Tibial nerve (tissue), 4 donors: Measurements from ENCODE around the gene GTF2H3. TPM values are rescaled to one million over a fixed set of nuclear protein-coding genes. Genes with fewer than 3 reads are reported as not detected.

Experiments used
- DNase-seq, 2 donors: peaks; one replicate each; pipeline ENCODE4 v3.0.0-alpha.2; 2019; ENCODE audit warnings: low spot score in 2 of 2
- H3K27ac ChIP-seq, 4 donors: fragments of 200-600 bp; sonication (generic) in 3 of 4; one replicate each; pipeline ENCODE4 v1.5.1; 2017 to 2019; ENCODE audit warnings: mild to moderate bottlenecking in 1 of 4
- H3K27me3 ChIP-seq, 2 donors: fragments of 200-600 bp; sonication (generic) in 1 of 2; one replicate each; pipeline versions ENCODE4 v1.5.1 to v1.6.0; 2017 to 2019
- H3K36me3 ChIP-seq, 3 donors: fragments of 200-600 bp; sonication (generic); one replicate each; pipeline ENCODE4 v1.5.1; 2018 to 2019
- H3K4me1 ChIP-seq, 4 donors: fragments of 200-600 bp; sonication (generic) in 3 of 4; one replicate each; pipeline ENCODE4 v1.5.1; 2017 to 2019
- H3K4me3 ChIP-seq, 4 donors: fragments of 200-600 bp; sonication (generic) in 3 of 4; one replicate each; pipeline ENCODE4 v1.5.1; 2017 to 2019; ENCODE audit warnings: mild to moderate bottlenecking in 1 of 4, moderate library complexity in 1 of 4
- H3K9me3 ChIP-seq, 4 donors: fragments of 200-600 bp; sonication (generic) in 3 of 4; one replicate each; pipeline ENCODE4 v1.5.1; 2017 to 2019
- EP300 ChIP-seq, 2 donors: sonication (generic); formaldehyde crosslinking; IDR thresholded peaks; one replicate each; pipeline ENCODE4 v1.6.1; 2017; ENCODE audit warnings: antibody characterized with exemption in 2 of 2, mild to moderate bottlenecking in 1 of 2
- POLR2A ChIP-seq, 2 donors: fragments of 450-650 bp; IDR thresholded peaks; one replicate each; pipeline ENCODE4 v1.6.1; 2017; ENCODE audit warnings: antibody characterized with exemption in 2 of 2, mild to moderate bottlenecking in 2 of 2, moderate library complexity in 2 of 2
- WGBS, 2 donors: methylation state at CpG; one replicate each; pipeline ENCODE4 v1.1.5; 2018; 5-methylcytosine and 5-hydroxymethylcytosine counted together
- total RNA-seq, 4 donors: library from RNA; depleted of rRNA; stranded (reverse); fragments of >200 nt; gene quantifications; one replicate each; pipeline ENCODE4 v1.1.0, GENCODE V29; 2016
- TF ChIP-seq, protein P1 (sequence below), 5 experiments: fragments of 200-600 bp in 3 of 5; fragments of 450-650 bp in 2 of 5; sonication (generic) in 3 of 5; IDR thresholded peaks; one replicate each; pipeline ENCODE4 v1.5.1; 2016 to 2019; ENCODE audit warnings: antibody characterized with exemption in 5 of 5, mild to moderate bottlenecking in 3 of 5, moderate library complexity in 2 of 5

GTF2H3 gene
- total RNA-seq, 4 donors from 2014 or later: 17.7 to 33.5 (median 22.0) TPM

GRCh38 chr12:123643911-123644310, 10.3 kb downstream of the GTF2H3 start:
- peaks cover 0 to 80% (median 0%) of the 10 kb centered on the region in 3 donors for H3K36me3 ChIP-seq
- TF ChIP-seq, protein P1, sequence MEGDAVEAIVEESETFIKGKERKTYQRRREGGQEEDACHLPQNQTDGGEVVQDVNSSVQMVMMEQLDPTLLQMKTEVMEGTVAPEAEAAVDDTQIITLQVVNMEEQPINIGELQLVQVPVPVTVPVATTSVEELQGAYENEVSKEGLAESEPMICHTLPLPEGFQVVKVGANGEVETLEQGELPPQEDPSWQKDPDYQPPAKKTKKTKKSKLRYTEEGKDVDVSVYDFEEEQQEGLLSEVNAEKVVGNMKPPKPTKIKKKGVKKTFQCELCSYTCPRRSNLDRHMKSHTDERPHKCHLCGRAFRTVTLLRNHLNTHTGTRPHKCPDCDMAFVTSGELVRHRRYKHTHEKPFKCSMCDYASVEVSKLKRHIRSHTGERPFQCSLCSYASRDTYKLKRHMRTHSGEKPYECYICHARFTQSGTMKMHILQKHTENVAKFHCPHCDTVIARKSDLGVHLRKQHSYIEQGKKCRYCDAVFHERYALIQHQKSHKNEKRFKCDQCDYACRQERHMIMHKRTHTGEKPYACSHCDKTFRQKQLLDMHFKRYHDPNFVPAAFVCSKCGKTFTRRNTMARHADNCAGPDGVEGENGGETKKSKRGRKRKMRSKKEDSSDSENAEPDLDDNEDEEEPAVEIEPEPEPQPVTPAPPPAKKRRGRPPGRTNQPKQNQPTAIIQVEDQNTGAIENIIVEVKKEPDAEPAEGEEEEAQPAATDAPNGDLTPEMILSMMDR (IDR thresholded peaks at IDR 0.05): no peak
- TF ChIP-seq POLR2A (IDR thresholded peaks at IDR 0.05) (no peak), EP300 (IDR thresholded peaks at IDR 0.05) (no peak)
- 94 to 96% methylated on average over 7 of the region's 7 CpGs for WGBS, 2 donors

GRCh38 chr12:123645380-123645779, 11.8 kb downstream of the GTF2H3 start:
- Histone ChIP-seq H3K36me3 (peaks cover 0 to 86% (median 0%) of the 10 kb centered on the region in 3 donors), H3K4me3 (no peak overlapping the region), H3K4me1 (no peaks in the 10 kb centered on the region), H3K27me3 (no peaks in the 10 kb centered on the region), H3K9me3 (no peaks in the 10 kb centered on the region), H3K27ac (no peak overlapping the region)
- 97 to 98% methylated on average over 3 of the region's 3 CpGs for WGBS, 2 donors
- TF ChIP-seq, protein P1 (IDR thresholded peaks at IDR 0.05): no peak
- TF ChIP-seq POLR2A (IDR thresholded peaks at IDR 0.05): no peak
- no peak for TF ChIP-seq EP300 (IDR thresholded peaks at IDR 0.05)
- no peak for DNase-seq

More at GRCh38 chr12:123643911-123644310, 10.3 kb downstream of the GTF2H3 start:
- Histone ChIP-seq H3K27me3 (no peaks in the 10 kb centered on the region), H3K27ac (no peak overlapping the region), H3K4me1 (no peaks in the 10 kb centered on the region), H3K4me3 (no peak overlapping the region), H3K9me3 (no peaks in the 10 kb centered on the region)
- no peak for DNase-seq

GRCh38 chr12:123645878-123646277, 12.2 kb downstream of the GTF2H3 start:
- Histone ChIP-seq H3K4me3 (no peak overlapping the region), H3K27ac (no peak overlapping the region), H3K36me3 (peaks cover 0 to 87% (median 0%) of the 10 kb centered on the region in 3 donors), H3K4me1 (no peaks in the 10 kb centered on the region), H3K27me3 (no peaks in the 10 kb centered on the region), H3K9me3 (no peaks in the 10 kb centered on the region)
- DNase-seq: no peak
- TF ChIP-seq, protein P1 (IDR thresholded peaks at IDR 0.05): no peak
- TF ChIP-seq EP300 (IDR thresholded peaks at IDR 0.05) (no peak), POLR2A (IDR thresholded peaks at IDR 0.05) (no peak)
- 76 to 89% methylated on average over 5 of the region's 5 CpGs for WGBS, 2 donors

DNA sequence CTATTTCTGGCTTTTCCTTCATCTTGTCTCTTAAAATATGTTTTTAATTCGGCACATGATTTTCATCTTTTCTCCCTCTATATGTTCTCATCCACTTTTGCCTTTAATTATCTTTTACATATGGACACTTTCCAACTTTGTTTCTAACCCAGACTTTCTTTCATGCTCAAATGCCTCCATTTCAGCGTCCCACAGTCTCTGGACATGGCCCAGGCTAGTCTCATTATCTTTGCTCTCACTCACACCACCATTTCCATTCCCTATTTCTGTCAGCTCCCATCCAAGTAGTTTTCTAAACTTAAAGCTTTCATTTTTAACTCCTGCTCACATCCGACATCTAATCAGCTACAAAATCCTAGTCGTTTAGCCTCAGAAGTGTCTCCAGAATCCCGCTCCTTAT, 14.8 kb downstream of the GTF2H3 start:
- Histone ChIP-seq H3K27me3 (no peaks in the 10 kb centered on the region), H3K4me3 (no peak overlapping the region), H3K36me3 (peaks cover 0 to 84% (median 0%) of the 10 kb centered on the region in 3 donors), H3K27ac (no peak overlapping the region), H3K4me1 (no peaks in the 10 kb centered on the region), H3K9me3 (no peaks in the 10 kb centered on the region)
- TF ChIP-seq, protein P1 (IDR thresholded peaks at IDR 0.05): no peak
- TF ChIP-seq EP300 (IDR thresholded peaks at IDR 0.05) (no peak), POLR2A (IDR thresholded peaks at IDR 0.05) (no peak)
- no peak for DNase-seq
- WGBS, 2 donors: 89 to 90% methylated on average over 5 of the region's 5 CpGs

GRCh38 chr12:123654129-123654701, 20.6 kb downstream of the GTF2H3 start:
- H3K4me3 ChIP-seq: no peak overlapping the region
- TF ChIP-seq EP300 (IDR thresholded peaks at IDR 0.05): no peak
- TF ChIP-seq, protein P1 (IDR thresholded peaks at IDR 0.05): no peak
- no peak for TF ChIP-seq POLR2A (IDR thresholded peaks at IDR 0.05)
- H3K27me3 ChIP-seq: no peaks in the 10 kb centered on the region
- no peaks in the 10 kb centered on the region for H3K9me3 ChIP-seq
- DNase-seq: no peak
- H3K4me1 ChIP-seq: no peaks in the 10 kb centered on the region
- peaks cover 0 to 84% (median 0%) of the 10 kb centered on the region in 3 donors for H3K36me3 ChIP-seq
- 88 to 91% methylated on average over 4 of the region's 4 CpGs for WGBS, 2 donors
- H3K27ac ChIP-seq: no peak overlapping the region
